ENCODE measurements around the gene SULT1C3.
"Not testable (repeated sequence)": the region's sequence is repeated elsewhere in the genome, so short reads cannot be mapped to it uniquely, and the experiment has no call there.

SULT1C3 gene

GRCh38 chr2:108253106-108253505 is 13.3 kb downstream of the SULT1C3 start:
- no peak for DNase-seq

- no peak for DNase-seq
Measured at GRCh38 chr2:108257757-108258331, 18.1 kb downstream of the SULT1C3 start.

GRCh38 chr2:108260773-108261172 is 21.0 kb downstream of the SULT1C3 start:
- no peak for DNase-seq

GRCh38 chr2:108262036-108262435 is 22.3 kb downstream of the SULT1C3 start:
- no peak for DNase-seq

- DNase-seq = no peak
Measured at GRCh38 chr2:108263401-108263800, 23.6 kb downstream of the SULT1C3 start.

GRCh38 chr2:108266218-108266617 is 26.4 kb downstream of the SULT1C3 start:
- DNase-seq = no peak

- DNase-seq = no peak
Measured at GRCh38 chr2:108267101-108267500, 27.3 kb downstream of the SULT1C3 start.

- no peak for DNase-seq
Measured at GRCh38 chr2:108268001-108268400, 28.2 kb downstream of the SULT1C3 start.

- DNase-seq = no peak
Measured at GRCh38 chr2:108270346-108270745, 30.6 kb downstream of the SULT1C3 start.

- no peak for DNase-seq
Measured at GRCh38 chr2:108270768-108271506, 31.2 kb downstream of the SULT1C3 start.

GRCh38 chr2:108271691-108272253 is 32.0 kb downstream of the SULT1C3 start:
- no peak for DNase-seq

GRCh38 chr2:108278631-108279030 is 38.9 kb downstream of the SULT1C3 start:
- DNase-seq = no peak

GRCh38 chr2:108279468-108279867 is 39.7 kb downstream of the SULT1C3 start:
- no peak for DNase-seq

GRCh38 chr2:108280466-108280865 is 40.7 kb downstream of the SULT1C3 start:
- DNase-seq = no peak

- not testable (repeated sequence) for DNase-seq
Measured at GRCh38 chr2:108284566-108284965, 44.8 kb downstream of the SULT1C3 start.

- no peak for DNase-seq
Measured at GRCh38 chr2:108285616-108286015, 45.8 kb downstream of the SULT1C3 start.

- DNase-seq = no peak
Measured at GRCh38 chr2:108287169-108287568, 47.4 kb downstream of the SULT1C3 start.

- no peak for DNase-seq
Measured at GRCh38 chr2:108288534-108289106, 48.9 kb downstream of the SULT1C3 start, which contains the start of gene SULT1C2. TSS of gene SULT1C2 (plus strand) at chr2:108288895. CDS start at chr2:108293668, 4,773 bp downstream.

GRCh38 chr2:108293850-108294249 is 54.1 kb downstream of the SULT1C3 start:
- no peak for DNase-seq

- DNase-seq = no peak
Measured at GRCh38 chr2:108297436-108298141, 57.8 kb downstream of the SULT1C3 start.

GRCh38 chr2:108301558-108301957 is 61.8 kb downstream of the SULT1C3 start:
- no peak for DNase-seq

GRCh38 chr2:108304975-108305374 is 65.2 kb downstream of the SULT1C3 start:
- no peak for DNase-seq

- no peak for DNase-seq
Measured at GRCh38 chr2:108305901-108306300, 66.1 kb downstream of the SULT1C3 start.
